ENCODE data around the gene ATG7.

DNA sequence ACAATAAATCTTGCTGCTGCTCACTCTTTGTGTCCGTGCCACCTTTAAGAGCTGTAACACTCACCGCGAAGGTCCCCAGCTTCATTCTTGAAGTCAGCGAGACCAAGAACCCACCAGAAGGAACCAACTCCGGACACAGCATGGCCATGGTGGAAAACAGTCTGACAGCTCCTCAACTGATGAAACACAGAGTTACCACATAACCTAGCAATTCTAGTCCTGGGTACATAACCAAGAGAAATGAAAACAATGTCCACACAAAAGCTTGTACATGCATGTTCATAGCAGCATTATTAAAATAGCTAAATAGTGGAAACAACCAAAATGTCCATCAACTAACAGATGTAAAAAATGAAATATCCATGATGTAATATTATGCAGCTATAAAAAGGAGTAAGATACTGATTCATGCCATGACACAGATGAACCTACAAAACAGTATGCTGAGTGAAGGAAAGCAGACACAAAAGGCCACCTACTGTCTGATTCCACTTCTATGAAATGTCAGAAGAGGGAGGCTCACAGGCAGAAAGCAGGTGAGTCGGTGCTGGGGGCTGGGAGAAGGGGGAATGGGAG, 334.8 kb downstream of the ATG7 start:
- TF ChIP-seq, protein P1, sequence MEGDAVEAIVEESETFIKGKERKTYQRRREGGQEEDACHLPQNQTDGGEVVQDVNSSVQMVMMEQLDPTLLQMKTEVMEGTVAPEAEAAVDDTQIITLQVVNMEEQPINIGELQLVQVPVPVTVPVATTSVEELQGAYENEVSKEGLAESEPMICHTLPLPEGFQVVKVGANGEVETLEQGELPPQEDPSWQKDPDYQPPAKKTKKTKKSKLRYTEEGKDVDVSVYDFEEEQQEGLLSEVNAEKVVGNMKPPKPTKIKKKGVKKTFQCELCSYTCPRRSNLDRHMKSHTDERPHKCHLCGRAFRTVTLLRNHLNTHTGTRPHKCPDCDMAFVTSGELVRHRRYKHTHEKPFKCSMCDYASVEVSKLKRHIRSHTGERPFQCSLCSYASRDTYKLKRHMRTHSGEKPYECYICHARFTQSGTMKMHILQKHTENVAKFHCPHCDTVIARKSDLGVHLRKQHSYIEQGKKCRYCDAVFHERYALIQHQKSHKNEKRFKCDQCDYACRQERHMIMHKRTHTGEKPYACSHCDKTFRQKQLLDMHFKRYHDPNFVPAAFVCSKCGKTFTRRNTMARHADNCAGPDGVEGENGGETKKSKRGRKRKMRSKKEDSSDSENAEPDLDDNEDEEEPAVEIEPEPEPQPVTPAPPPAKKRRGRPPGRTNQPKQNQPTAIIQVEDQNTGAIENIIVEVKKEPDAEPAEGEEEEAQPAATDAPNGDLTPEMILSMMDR (IDR thresholded peaks at IDR 0.05) = no peak
- TF ChIP-seq POLR2A (IDR thresholded peaks at IDR 0.05) = no peak
